Lower leg skin (tissue), 4 donors: ENCODE results near the gene DNALI1. TPM values are rescaled to one million over a fixed set of nuclear protein-coding genes. Genes with fewer than 3 reads are reported as not detected.
"Not testable (repeated sequence)": the region's sequence is repeated elsewhere in the genome, so short reads cannot be mapped to it uniquely, and the experiment has no call there.

Source experiments
- DNase-seq, 2 donors: peaks; one replicate each; pipeline ENCODE4 v3.0.0-alpha.2; 2019; ENCODE audit warnings: low spot score in 2 of 2
- H3K4me3 ChIP-seq: fragments of 200-600 bp; sonication (generic); 2 replicates; pipeline ENCODE4 v1.5.1; 2017; ENCODE audit warnings: mild to moderate bottlenecking, low read depth; ENCODE audit not compliant: poor library complexity, severe bottlenecking
- CTCF ChIP-seq, 3 donors: fragments of 450-650 bp; IDR thresholded peaks; one replicate each; pipeline ENCODE4 v1.5.1; 2016; ENCODE audit warnings: antibody characterized with exemption in 3 of 3, mild to moderate bottlenecking in 3 of 3, moderate library complexity in 2 of 3
- POLR2A ChIP-seq, 2 donors: fragments of 450-650 bp; IDR thresholded peaks; one replicate each; pipeline ENCODE4 v1.6.1; 2016 to 2017; ENCODE audit warnings: antibody characterized with exemption in 2 of 2, mild to moderate bottlenecking in 1 of 2, moderate library complexity in 1 of 2
- WGBS, 2 donors: methylation state at CpG; one replicate each; pipeline ENCODE4 v1.1.5; 2018; 5-methylcytosine and 5-hydroxymethylcytosine counted together
- intact Hi-C: fragments of 100-400 bp; cut with DNase I; formaldehyde crosslinking; loops from one replicate; pipeline ENCODE4 v1.15.0; 2023; ENCODE audit warnings: low total_unique reads
- total RNA-seq, 4 donors: library from RNA; depleted of rRNA; stranded (reverse); fragments of >200 nt; gene quantifications; one replicate each; pipeline ENCODE4 v1.1.0, GENCODE V29; 2016

Gene DNALI1
- total RNA-seq, 4 donors from 2014 or later = 0.17 to 2.1 (median 0.86) TPM

- WGBS, 2 donors = 88 to 93% methylated on average over 3 of the region's 3 CpGs
- DNase-seq = no peak
- intact Hi-C loops = no loop called here
- TF ChIP-seq CTCF (IDR thresholded peaks at IDR 0.05) (no peak), POLR2A (IDR thresholded peaks at IDR 0.05) (no peak)
- H3K4me3 ChIP-seq = no peak overlapping the region
Measured at GRCh38 chr1:37570528-37571334, 14.0 kb downstream of the DNALI1 start.

DNA sequence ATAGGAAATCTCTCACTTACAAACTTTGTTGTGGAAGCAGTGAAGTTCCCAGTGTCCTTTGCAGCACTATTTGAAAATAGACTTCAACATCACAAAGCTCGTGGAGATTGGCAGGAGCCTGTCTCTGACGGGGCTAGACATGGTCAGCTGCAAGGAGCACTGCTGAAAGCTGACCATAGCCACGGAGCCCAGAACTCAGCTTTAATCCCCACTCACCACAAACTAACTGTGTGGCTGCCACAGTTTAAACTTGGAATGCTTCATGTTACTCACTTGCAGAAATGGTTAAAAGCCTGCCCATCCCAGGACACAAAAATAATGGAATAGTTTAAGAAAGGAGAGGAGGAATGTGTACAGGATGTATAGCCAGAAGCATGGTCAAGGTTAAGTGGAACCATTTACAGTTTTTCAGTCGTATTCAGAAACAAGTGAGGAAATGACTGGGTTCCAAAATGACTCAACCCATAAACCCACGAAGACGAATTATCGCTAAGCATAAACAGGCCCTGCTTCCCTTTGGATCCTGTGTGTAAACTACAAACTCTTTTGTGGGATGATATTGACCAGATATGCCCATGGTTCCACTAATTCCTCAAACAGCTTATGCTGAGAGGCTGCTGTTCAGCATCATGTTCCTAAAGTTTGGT, 18.2 kb downstream of the DNALI1 start:
- 62 to 70% methylated on average over 7 of the region's 7 CpGs for WGBS, 2 donors
- H3K4me3 ChIP-seq = no peak overlapping the region
- TF ChIP-seq CTCF (IDR thresholded peaks at IDR 0.05) = no peak
- TF ChIP-seq POLR2A (IDR thresholded peaks at IDR 0.05) = no peak
- DNase-seq = peak in 1 of 2 donors; percentile 21
- intact Hi-C loops = no loop called here

DNA sequence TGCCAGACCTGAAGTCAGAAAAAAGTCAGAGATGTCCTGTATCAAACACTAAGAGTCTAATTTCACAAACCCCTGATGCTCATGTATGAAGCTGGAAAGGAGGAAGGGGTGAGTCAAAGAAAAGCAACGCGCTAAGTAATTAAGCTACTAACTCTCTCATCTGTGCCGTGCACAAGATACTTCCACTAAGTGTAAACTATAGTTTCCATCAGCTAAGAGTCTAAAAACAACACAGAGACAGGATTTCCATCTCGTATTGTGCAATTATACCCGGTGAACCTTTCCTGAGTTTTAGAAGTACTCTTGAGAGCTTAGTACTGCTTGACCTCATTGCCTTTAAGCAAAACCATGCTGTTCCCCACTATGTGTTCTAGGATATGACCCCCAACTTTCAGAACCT, 19.0 kb downstream of the DNALI1 start:
- WGBS, 2 donors = 90 to 92% methylated on average over 5 of the region's 5 CpGs
- H3K4me3 ChIP-seq = no peak overlapping the region
- DNase-seq = no peak
- TF ChIP-seq POLR2A (IDR thresholded peaks at IDR 0.05) (no peak), CTCF (IDR thresholded peaks at IDR 0.05) (no peak)
- intact Hi-C loops = no loop called here

- WGBS, 2 donors = 90 to 92% methylated on average over 4 of the region's 4 CpGs
- peak in 1 of 2 donors; percentile 23 for DNase-seq
- H3K4me3 ChIP-seq, intact Hi-C loops: not testable (repeated sequence)
Measured at GRCh38 chr1:37584544-37584943, 27.8 kb downstream of the DNALI1 start.

DNA sequence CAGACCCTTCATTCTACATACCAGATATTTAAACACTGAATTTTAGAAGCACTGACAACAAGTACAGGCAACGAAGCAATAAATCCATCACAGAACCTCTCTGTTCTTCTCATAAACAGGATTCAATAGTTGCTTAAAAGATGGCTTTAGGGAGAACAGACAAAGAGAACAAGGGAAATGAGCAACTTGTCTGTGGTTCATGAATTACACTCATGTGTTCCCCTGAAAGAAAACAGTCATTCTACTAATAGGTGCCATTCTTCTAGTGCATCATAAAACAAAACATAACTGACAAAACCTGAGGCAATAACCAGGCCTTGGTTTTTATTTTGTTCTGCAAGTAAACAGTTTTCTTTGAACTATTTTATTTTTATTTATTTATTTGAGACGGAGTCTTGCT, 32.2 kb downstream of the DNALI1 start:
- DNase-seq = peak in 1 of 2 donors; percentile 17
- intact Hi-C loops = no loop called here
- no peak for TF ChIP-seq CTCF (IDR thresholded peaks at IDR 0.05)
- TF ChIP-seq POLR2A (IDR thresholded peaks at IDR 0.05) = no peak
- no peak overlapping the region for H3K4me3 ChIP-seq
- WGBS, 2 donors = 86 to 89% methylated on average over 2 of the region's 2 CpGs

- intact Hi-C loops = no loop called here
- no peak overlapping the region for H3K4me3 ChIP-seq
- TF ChIP-seq CTCF (IDR thresholded peaks at IDR 0.05) (no peak), POLR2A (IDR thresholded peaks at IDR 0.05) (no peak)
- peak in 1 of 2 donors; percentile 43 for DNase-seq
- 94 to 95% methylated on average over 6 of the region's 6 CpGs for WGBS, 2 donors
Measured at GRCh38 chr1:37593726-37594125, 37.0 kb downstream of the DNALI1 start.
